Measurements from ENCODE around the gene POFUT1.

DNA sequence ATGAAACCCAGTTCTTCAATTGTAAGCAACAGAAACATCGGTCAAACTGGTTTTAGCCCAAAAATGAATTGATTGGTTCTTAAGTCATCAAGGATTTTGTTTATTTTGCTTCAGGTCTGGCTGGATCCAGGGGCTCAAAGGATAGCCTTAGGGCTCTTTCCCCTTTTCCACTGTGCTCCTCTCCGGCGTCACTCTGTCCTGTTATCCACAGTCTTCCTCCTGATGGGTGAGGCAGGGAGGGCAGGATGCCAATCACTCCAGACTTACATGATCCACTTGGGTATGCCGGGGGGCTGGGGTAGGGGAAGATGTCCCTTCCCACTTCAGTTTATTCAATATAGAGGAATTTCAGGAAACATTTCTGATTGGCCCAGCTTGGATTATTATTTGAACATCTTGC lies 40.1 kb upstream of the POFUT1 start:
- TF ChIP-seq POLR2G (IDR thresholded peaks at IDR 0.05; ENCODE audit: low read depth, low read length) (no peak), SMAD4 (CRISPR knock-in tag; conservative IDR thresholded peaks at IDR 0.05) (no peak), SRSF7 (optimal IDR thresholded peaks at IDR 0.05; ENCODE audit: low read depth, low read length) (no peak), FOXA1 (IDR thresholded peaks at IDR 0.05; ENCODE audit: borderline replicate concordance) (no peak), POLR2A (conservative IDR thresholded peaks at IDR 0.05) (no peak), NR3C1 (CRISPR knock-in tag; IDR thresholded peaks at IDR 0.05) (no peak)
- TF ChIP-seq, protein P1, sequence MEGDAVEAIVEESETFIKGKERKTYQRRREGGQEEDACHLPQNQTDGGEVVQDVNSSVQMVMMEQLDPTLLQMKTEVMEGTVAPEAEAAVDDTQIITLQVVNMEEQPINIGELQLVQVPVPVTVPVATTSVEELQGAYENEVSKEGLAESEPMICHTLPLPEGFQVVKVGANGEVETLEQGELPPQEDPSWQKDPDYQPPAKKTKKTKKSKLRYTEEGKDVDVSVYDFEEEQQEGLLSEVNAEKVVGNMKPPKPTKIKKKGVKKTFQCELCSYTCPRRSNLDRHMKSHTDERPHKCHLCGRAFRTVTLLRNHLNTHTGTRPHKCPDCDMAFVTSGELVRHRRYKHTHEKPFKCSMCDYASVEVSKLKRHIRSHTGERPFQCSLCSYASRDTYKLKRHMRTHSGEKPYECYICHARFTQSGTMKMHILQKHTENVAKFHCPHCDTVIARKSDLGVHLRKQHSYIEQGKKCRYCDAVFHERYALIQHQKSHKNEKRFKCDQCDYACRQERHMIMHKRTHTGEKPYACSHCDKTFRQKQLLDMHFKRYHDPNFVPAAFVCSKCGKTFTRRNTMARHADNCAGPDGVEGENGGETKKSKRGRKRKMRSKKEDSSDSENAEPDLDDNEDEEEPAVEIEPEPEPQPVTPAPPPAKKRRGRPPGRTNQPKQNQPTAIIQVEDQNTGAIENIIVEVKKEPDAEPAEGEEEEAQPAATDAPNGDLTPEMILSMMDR (IDR thresholded peaks at IDR 0.05 in 2 of 3, conservative IDR thresholded peaks at IDR 0.05 in 1 of 3; ENCODE audit: insufficient read depth in 2 of 3, low read depth in 1 of 3, low read length in 3 of 3) = no peak
- TF ChIP-seq, protein P2, sequence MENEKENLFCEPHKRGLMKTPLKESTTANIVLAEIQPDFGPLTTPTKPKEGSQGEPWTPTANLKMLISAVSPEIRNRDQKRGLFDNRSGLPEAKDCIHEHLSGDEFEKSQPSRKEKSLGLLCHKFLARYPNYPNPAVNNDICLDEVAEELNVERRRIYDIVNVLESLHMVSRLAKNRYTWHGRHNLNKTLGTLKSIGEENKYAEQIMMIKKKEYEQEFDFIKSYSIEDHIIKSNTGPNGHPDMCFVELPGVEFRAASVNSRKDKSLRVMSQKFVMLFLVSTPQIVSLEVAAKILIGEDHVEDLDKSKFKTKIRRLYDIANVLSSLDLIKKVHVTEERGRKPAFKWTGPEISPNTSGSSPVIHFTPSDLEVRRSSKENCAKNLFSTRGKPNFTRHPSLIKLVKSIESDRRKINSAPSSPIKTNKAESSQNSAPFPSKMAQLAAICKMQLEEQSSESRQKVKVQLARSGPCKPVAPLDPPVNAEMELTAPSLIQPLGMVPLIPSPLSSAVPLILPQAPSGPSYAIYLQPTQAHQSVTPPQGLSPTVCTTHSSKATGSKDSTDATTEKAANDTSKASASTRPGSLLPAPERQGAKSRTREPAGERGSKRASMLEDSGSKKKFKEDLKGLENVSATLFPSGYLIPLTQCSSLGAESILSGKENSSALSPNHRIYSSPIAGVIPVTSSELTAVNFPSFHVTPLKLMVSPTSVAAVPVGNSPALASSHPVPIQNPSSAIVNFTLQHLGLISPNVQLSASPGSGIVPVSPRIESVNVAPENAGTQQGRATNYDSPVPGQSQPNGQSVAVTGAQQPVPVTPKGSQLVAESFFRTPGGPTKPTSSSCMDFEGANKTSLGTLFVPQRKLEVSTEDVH (IDR thresholded peaks at IDR 0.05; ENCODE audit: low read depth, partially characterized antibody) = no peak
- TF ChIP-seq, protein P3, sequence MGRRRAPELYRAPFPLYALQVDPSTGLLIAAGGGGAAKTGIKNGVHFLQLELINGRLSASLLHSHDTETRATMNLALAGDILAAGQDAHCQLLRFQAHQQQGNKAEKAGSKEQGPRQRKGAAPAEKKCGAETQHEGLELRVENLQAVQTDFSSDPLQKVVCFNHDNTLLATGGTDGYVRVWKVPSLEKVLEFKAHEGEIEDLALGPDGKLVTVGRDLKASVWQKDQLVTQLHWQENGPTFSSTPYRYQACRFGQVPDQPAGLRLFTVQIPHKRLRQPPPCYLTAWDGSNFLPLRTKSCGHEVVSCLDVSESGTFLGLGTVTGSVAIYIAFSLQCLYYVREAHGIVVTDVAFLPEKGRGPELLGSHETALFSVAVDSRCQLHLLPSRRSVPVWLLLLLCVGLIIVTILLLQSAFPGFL (CRISPR knock-in tag; IDR thresholded peaks at IDR 0.05) = no peak
- TF ChIP-seq, protein P4, sequence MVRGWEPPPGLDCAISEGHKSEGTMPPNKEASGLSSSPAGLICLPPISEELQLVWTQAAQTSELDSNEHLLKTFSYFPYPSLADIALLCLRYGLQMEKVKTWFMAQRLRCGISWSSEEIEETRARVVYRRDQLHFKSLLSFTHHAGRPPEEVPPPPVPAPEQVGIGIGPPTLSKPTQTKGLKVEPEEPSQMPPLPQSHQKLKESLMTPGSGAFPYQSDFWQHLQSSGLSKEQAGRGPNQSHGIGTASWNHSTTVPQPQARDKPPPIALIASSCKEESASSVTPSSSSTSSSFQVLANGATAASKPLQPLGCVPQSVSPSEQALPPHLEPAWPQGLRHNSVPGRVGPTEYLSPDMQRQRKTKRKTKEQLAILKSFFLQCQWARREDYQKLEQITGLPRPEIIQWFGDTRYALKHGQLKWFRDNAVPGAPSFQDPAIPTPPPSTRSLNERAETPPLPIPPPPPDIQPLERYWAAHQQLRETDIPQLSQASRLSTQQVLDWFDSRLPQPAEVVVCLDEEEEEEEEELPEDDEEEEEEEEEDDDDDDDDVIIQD (CRISPR knock-in tag; IDR thresholded peaks at IDR 0.05) = no peak
- TF ChIP-seq, protein P5, sequence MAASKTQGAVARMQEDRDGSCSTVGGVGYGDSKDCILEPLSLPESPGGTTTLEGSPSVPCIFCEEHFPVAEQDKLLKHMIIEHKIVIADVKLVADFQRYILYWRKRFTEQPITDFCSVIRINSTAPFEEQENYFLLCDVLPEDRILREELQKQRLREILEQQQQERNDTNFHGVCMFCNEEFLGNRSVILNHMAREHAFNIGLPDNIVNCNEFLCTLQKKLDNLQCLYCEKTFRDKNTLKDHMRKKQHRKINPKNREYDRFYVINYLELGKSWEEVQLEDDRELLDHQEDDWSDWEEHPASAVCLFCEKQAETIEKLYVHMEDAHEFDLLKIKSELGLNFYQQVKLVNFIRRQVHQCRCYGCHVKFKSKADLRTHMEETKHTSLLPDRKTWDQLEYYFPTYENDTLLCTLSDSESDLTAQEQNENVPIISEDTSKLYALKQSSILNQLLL (CRISPR knock-in tag; IDR thresholded peaks at IDR 0.05; ENCODE audit: borderline replicate concordance) = no peak
- TF ChIP-seq, protein P6, sequence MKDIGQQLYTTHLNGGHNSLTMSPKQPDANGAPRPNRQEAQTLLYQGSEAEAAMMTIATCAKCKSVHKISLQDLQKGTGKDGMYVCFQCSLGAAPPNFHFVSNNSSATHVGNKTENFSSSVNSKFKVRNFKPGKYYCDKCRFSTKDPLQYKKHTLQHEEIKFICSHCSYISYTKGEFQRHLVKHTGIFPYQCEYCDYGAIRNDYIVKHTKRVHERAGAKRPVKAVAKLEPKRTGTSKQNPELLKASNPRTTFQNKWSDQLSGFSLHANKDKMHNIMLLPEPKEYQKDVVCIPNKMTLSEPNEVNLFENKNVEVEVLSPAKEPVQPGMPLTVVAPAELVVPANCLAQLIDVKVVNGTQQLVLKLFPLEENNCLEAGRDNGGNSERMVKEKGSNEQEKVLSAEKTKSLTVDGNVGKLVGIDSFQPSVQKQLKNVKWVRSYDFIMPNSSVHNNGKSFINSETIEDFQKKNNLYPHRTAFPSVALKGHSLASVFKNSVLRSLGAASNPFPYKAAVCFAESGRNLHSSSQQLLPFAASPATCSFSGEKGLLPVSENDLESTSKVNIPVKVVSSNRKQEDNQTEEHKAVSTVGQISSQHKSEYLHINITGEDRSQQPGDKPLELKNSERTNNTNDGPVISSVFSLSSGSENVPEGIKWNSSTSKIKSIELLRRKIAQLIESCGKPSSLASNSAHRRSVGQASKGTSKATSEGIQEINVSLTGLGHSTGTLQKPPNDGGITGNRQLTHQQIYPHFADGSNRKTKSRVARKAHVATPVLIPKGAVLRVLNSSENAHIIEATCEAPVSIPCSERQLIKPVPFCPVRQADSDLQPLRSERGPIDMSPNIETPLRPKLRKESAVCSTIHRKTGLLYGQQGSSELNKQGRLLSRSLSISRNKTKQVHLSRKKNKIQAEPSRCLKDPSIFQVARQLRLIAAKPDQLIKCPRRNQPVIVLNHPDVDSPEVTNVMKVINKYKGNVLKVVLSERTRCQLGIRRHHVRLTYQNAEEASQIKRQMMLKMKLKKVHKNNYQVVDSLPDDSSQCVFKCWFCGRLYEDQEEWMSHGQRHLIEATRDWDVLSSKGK (CRISPR knock-in tag; IDR thresholded peaks at IDR 0.05) = no peak
- TF ChIP-seq, protein P7, sequence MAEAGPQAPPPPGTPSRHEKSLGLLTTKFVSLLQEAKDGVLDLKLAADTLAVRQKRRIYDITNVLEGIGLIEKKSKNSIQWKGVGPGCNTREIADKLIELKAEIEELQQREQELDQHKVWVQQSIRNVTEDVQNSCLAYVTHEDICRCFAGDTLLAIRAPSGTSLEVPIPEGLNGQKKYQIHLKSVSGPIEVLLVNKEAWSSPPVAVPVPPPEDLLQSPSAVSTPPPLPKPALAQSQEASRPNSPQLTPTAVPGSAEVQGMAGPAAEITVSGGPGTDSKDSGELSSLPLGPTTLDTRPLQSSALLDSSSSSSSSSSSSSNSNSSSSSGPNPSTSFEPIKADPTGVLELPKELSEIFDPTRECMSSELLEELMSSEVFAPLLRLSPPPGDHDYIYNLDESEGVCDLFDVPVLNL (CRISPR knock-in tag; IDR thresholded peaks at IDR 0.05; ENCODE audit: low read depth) = no peak

Measured in K562 (cell line).